Activated CD8-positive, alpha-beta T cell treated with anti-CD3 and anti-CD28 coated beads for 36 hours (primary cell): ENCODE data around the gene SNAP91. TPM values are rescaled to one million over a fixed set of nuclear protein-coding genes. Genes with fewer than 3 reads are reported as not detected.

ENCODE experiments used
- ATAC-seq: fragments of 200-7000 bp; cut with Tn5 transposase; one replicate; pipeline ENCODE4 v1.10.0; 2021; ENCODE audit warnings: mild to moderate bottlenecking, moderate library complexity
- CTCF ChIA-PET: fragments of 350-600 bp; sonication (Branson Sonifier 250); formaldehyde crosslinking; loops from one replicate; lab custom pipeline; 2021; ENCODE audit warnings: antibody characterized with exemption; lab: Charles Lee
- POLR2A ChIA-PET: fragments of 350-600 bp; sonication (Branson Sonifier 250); formaldehyde crosslinking; loops from one replicate; lab custom pipeline; 2021; ENCODE audit warnings: antibody characterized with exemption; lab: Charles Lee
- DNase-seq: peaks from one replicate; pipeline ENCODE4 v3.0.0-alpha.2; 2020
- H3K27ac Mint-ChIP-seq: one replicate; pipeline ENCODE4 v1.8.0; 2021; ENCODE audit warnings: mild to moderate bottlenecking, mixed read lengths
- H3K27me3 Mint-ChIP-seq: one replicate; pipeline ENCODE4 v1.8.0; 2021; ENCODE audit warnings: mixed read lengths
- H3K36me3 Mint-ChIP-seq: one replicate; pipeline ENCODE4 v1.8.0; 2021; ENCODE audit warnings: low read depth, mixed read lengths
- H3K4me1 Mint-ChIP-seq: one replicate; pipeline ENCODE4 v1.8.0; 2021; ENCODE audit warnings: low read depth, mixed read lengths
- H3K4me3 Mint-ChIP-seq: one replicate; pipeline ENCODE4 v1.8.0; 2021; ENCODE audit warnings: mild to moderate bottlenecking, moderate library complexity, mixed read lengths
- H3K9me3 Mint-ChIP-seq: one replicate; pipeline ENCODE4 v1.8.0; 2021; ENCODE audit warnings: mixed read lengths
- intact Hi-C: fragments of 100-400 bp; cut with micrococcal nuclease; formaldehyde crosslinking; loops from one replicate; pipeline ENCODE4 v1.10.0; 2022
- total RNA-seq, 2 experiments: library from RNA; stranded (reverse); gene quantifications; one replicate each; pipeline ENCODE4 v1.2.3, GENCODE V29; 2021
- TF ChIP-seq, protein P1 (sequence below): fragments of 200-600 bp; IDR thresholded peaks from one replicate; pipeline ENCODE4 v1.8.0; 2022; ENCODE audit warnings: antibody characterized with exemption, mild to moderate bottlenecking

The SNAP91 gene
- total RNA-seq, 2 experiments from 2014 or later, result not detected

DNA sequence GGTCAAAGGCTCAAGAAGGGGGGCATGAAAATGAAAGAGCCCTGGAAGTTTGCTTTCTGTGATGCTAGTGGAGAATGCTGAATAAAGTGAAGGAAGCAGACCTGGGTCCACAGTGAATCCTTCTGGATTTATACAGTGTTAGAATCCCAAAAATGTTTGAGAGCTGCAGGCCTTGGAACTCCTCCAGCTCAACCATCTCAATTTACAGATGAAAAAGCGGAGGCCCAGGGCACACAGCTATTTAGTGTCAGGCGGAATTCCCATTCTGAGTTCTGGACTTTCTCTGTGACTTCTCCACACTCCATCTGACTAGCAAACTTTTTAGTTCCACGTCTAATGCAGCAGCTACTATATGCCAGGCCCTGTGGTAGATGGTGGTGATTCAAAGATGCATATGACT, 198.1 kb downstream of the SNAP91 start:
- TF ChIP-seq, protein P1, sequence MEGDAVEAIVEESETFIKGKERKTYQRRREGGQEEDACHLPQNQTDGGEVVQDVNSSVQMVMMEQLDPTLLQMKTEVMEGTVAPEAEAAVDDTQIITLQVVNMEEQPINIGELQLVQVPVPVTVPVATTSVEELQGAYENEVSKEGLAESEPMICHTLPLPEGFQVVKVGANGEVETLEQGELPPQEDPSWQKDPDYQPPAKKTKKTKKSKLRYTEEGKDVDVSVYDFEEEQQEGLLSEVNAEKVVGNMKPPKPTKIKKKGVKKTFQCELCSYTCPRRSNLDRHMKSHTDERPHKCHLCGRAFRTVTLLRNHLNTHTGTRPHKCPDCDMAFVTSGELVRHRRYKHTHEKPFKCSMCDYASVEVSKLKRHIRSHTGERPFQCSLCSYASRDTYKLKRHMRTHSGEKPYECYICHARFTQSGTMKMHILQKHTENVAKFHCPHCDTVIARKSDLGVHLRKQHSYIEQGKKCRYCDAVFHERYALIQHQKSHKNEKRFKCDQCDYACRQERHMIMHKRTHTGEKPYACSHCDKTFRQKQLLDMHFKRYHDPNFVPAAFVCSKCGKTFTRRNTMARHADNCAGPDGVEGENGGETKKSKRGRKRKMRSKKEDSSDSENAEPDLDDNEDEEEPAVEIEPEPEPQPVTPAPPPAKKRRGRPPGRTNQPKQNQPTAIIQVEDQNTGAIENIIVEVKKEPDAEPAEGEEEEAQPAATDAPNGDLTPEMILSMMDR, result no peak
- H3K27me3 Mint-ChIP-seq, result peaks cover 17% of the 10 kb centered on the region
- DNase-seq (no peak), ATAC-seq (no peak)
- POLR2A ChIA-PET, result no interaction called here
- intact Hi-C loops, result loop anchor here (5.0 kb wide), 1 partner anchor 438 kb away; no protein-coding TSS in a partner anchor
- CTCF ChIA-PET, result interaction anchor here (1.4 to 9.9 kb wide), 4 partner anchors 25 to 444 kb away, joined by 3 to 156 read pairs (median 39); partner anchors contain the start of genes DOP1A and UBE3D
- H3K4me1 Mint-ChIP-seq, result peaks cover 6% of the 10 kb centered on the region
- H3K4me3 Mint-ChIP-seq, result no peak overlapping the region
- H3K9me3 Mint-ChIP-seq, result no peaks in the 10 kb centered on the region
- H3K36me3 Mint-ChIP-seq, result no peaks in the 10 kb centered on the region
- no peak overlapping the region for H3K27ac Mint-ChIP-seq

DNA sequence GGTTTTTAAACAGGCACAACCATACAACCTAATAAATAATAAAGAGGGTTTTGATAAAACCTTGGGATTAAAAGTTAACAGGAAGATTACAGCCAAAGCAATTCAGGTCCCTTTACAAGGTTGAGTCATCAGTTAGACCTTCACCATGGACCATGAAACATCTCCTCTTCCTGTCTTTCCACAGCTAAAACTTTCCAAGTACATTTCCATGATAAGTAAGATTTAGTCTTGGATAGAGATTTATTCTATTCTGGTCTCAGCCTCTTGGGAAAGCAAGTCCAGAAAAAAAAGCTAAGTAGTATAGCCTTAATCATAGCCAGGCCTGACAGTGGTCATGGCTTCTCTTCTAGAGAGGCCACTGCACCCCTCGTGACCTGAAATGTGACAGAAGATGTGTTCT, 199.5 kb downstream of the SNAP91 start:
- Mint-ChIP-seq H3K36me3 (no peaks in the 10 kb centered on the region), H3K27me3 (peaks cover 17% of the 10 kb centered on the region), H3K27ac (no peak overlapping the region), H3K9me3 (no peaks in the 10 kb centered on the region), H3K4me1 (peaks cover 6% of the 10 kb centered on the region), H3K4me3 (no peak overlapping the region)
- TF ChIP-seq, protein P1, result no peak
- ChIA-PET CTCF (interaction anchor here (9.9 kb wide), 1 partner anchor 288 kb away, joined by 156 read pairs; no protein-coding TSS in a partner anchor), POLR2A (no interaction called here)
- ATAC-seq (no peak), DNase-seq (no peak)
- intact Hi-C loops, result no loop called here

GRCh38 chr6:83505356-83505755, 203.5 kb downstream of the SNAP91 start:
- H3K4me1 Mint-ChIP-seq, result no peaks in the 10 kb centered on the region
- H3K9me3 Mint-ChIP-seq, result peaks cover 2% of the 10 kb centered on the region
- ATAC-seq, result no peak
- H3K27me3 Mint-ChIP-seq, result no peaks in the 10 kb centered on the region
- CTCF ChIA-PET, result interaction anchor here (1.2 to 3.4 kb wide), 2 partner anchors 9 to 31 kb away, joined by 3 to 25 read pairs; no protein-coding TSS in a partner anchor
- H3K36me3 Mint-ChIP-seq, result no peaks in the 10 kb centered on the region
- H3K4me3 Mint-ChIP-seq, result no peak overlapping the region
- intact Hi-C loops, result no loop called here
- TF ChIP-seq, protein P1, result no peak
- no peak for DNase-seq
- POLR2A ChIA-PET, result no interaction called here
- H3K27ac Mint-ChIP-seq, result no peak overlapping the region

Other genes starting within 250 kb of the SNAP91 start
- not detected for gene PRSS35, start 196.6 kb downstream of the SNAP91 start, total RNA-seq
- gene RIPPLY2, start 144.3 kb upstream of the SNAP91 start, total RNA-seq, result not detected
- gene CYB5R4, start 150.6 kb upstream of the SNAP91 start, total RNA-seq, result 10 to 100 TPM; 26.9 to 27.0 TPM